Measurements from ENCODE around the gene SLAMF6. TPM values are rescaled to one million over a fixed set of nuclear protein-coding genes. Genes with fewer than 3 reads are reported as not detected.
"Not testable (repeated sequence)": the region's sequence is repeated elsewhere in the genome, so short reads cannot be mapped to it uniquely, and the experiment has no call there.

The SLAMF6 gene
- total and polyA plus RNA-seq, 4 donors: 0.10 to 0.14 (median 0.11) TPM; not detected in 1

GRCh38 chr1:160481979-160482596, 41.0 kb downstream of the SLAMF6 start:
- no peaks in the 10 kb centered on the region for H3K27me3 ChIP-seq (ENCODE audit: control insufficient read depth, insufficient read depth, low read length)

GRCh38 chr1:160480781-160481180, 42.3 kb downstream of the SLAMF6 start:
- not testable (repeated sequence) for DNase-seq (ENCODE audit: low read depth in 4 of 6, low spot score in 6 of 6); H3K9me3 ChIP-seq (ENCODE audit: control insufficient read depth, insufficient read depth, low read length); H3K27ac ChIP-seq (ENCODE audit: low read depth, low read length); H3K4me1 ChIP-seq (ENCODE audit: control insufficient read depth, insufficient read depth, low read length); H3K27me3 ChIP-seq (ENCODE audit: control insufficient read depth, insufficient read depth, low read length); H3K4me3 ChIP-seq (ENCODE audit: low read depth, low read length); H3K36me3 ChIP-seq (ENCODE audit: control insufficient read depth, insufficient read depth, low read length)
- 90% methylated on average over 2 of the region's 7 CpGs for WGBS (ENCODE audit: insufficient coverage)

More at GRCh38 chr1:160481979-160482596, 41.0 kb downstream of the SLAMF6 start:
- Histone ChIP-seq H3K27ac (ENCODE audit: low read depth, low read length) (no peak overlapping the region), H3K4me1 (ENCODE audit: control insufficient read depth, insufficient read depth, low read length) (no peaks in the 10 kb centered on the region), H3K9me3 (ENCODE audit: control insufficient read depth, insufficient read depth, low read length) (no peaks in the 10 kb centered on the region), H3K36me3 (ENCODE audit: control insufficient read depth, insufficient read depth, low read length) (no peaks in the 10 kb centered on the region), H3K4me3 (ENCODE audit: low read depth, low read length) (no peak overlapping the region)
- WGBS (ENCODE audit: insufficient coverage): 80% methylated on average over 1 of the region's 1 CpG
- no peak for DNase-seq (ENCODE audit: low read depth in 4 of 6, low spot score in 6 of 6)

DNA sequence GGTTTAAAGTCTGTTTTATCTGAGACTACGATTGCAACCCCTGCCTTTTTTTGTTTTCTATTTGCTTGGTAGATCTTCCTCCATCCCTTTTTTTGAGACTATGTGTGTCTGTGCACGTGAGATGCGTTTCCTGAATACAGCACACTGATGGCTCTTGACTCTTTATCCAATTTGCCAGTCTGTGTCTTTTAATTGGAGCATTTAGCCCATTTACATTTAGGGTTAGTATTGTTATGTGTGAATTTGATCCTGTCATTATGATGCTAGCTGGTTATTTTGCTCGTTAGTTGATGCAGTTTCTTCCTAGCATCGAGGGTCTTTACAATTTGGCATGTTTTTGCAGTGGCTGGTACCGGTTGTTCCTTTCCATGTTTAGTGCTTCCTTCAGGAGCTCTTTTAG, 44.0 kb downstream of the SLAMF6 start:
- H3K9me3 ChIP-seq (ENCODE audit: control insufficient read depth, insufficient read depth, low read length); H3K4me1 ChIP-seq (ENCODE audit: control insufficient read depth, insufficient read depth, low read length); H3K27me3 ChIP-seq (ENCODE audit: control insufficient read depth, insufficient read depth, low read length); H3K36me3 ChIP-seq (ENCODE audit: control insufficient read depth, insufficient read depth, low read length); H3K4me3 ChIP-seq (ENCODE audit: low read depth, low read length); H3K27ac ChIP-seq (ENCODE audit: low read depth, low read length); DNase-seq (ENCODE audit: low read depth in 4 of 6, low spot score in 6 of 6): not testable (repeated sequence)
- no CpG with 5 or more reads among the region's 6 CpGs for WGBS (ENCODE audit: insufficient coverage)

GRCh38 chr1:160474392-160475242, 48.4 kb downstream of the SLAMF6 start:
- H3K9me3 ChIP-seq (ENCODE audit: control insufficient read depth, insufficient read depth, low read length): no peaks in the 10 kb centered on the region
- H3K4me3 ChIP-seq (ENCODE audit: low read depth, low read length): no peak overlapping the region
- H3K27me3 ChIP-seq (ENCODE audit: control insufficient read depth, insufficient read depth, low read length): no peaks in the 10 kb centered on the region
- no peak overlapping the region for H3K27ac ChIP-seq (ENCODE audit: low read depth, low read length)
- 88% methylated on average over 1 of the region's 1 CpG for WGBS (ENCODE audit: insufficient coverage)
- H3K36me3 ChIP-seq (ENCODE audit: control insufficient read depth, insufficient read depth, low read length): no peaks in the 10 kb centered on the region
- no peaks in the 10 kb centered on the region for H3K4me1 ChIP-seq (ENCODE audit: control insufficient read depth, insufficient read depth, low read length)
- no peak for DNase-seq (ENCODE audit: low read depth in 4 of 6, low spot score in 6 of 6)

DNA sequence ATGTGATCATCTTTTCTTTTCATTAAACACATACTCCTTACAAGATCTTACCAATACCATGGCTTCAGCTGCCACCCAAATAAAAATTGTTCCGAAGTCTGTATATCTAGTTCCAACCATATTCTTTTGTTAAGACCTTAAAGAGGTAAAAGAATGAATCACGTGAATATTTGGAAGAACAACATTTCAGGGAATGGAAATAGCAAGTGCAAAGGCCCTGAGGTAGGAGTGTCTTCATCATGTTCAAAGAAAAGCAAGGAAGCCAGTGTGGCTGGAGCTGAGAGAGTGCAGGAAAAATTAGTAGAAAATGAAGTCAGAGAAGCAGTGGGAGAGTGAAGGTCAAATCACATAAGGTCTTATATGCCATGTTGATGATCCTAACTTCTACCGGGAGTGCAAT, 50.9 kb downstream of the SLAMF6 start:
- no peaks in the 10 kb centered on the region for H3K9me3 ChIP-seq (ENCODE audit: control insufficient read depth, insufficient read depth, low read length)
- no peak for DNase-seq (ENCODE audit: low read depth in 4 of 6, low spot score in 6 of 6)
- no peaks in the 10 kb centered on the region for H3K27me3 ChIP-seq (ENCODE audit: control insufficient read depth, insufficient read depth, low read length)
- H3K36me3 ChIP-seq (ENCODE audit: control insufficient read depth, insufficient read depth, low read length): no peaks in the 10 kb centered on the region
- H3K4me1 ChIP-seq (ENCODE audit: control insufficient read depth, insufficient read depth, low read length): no peaks in the 10 kb centered on the region
- no peak overlapping the region for H3K4me3 ChIP-seq (ENCODE audit: low read depth, low read length)
- WGBS (ENCODE audit: insufficient coverage): 83% methylated on average over 2 of the region's 3 CpGs
- H3K27ac ChIP-seq (ENCODE audit: low read depth, low read length): no peak overlapping the region

DNA sequence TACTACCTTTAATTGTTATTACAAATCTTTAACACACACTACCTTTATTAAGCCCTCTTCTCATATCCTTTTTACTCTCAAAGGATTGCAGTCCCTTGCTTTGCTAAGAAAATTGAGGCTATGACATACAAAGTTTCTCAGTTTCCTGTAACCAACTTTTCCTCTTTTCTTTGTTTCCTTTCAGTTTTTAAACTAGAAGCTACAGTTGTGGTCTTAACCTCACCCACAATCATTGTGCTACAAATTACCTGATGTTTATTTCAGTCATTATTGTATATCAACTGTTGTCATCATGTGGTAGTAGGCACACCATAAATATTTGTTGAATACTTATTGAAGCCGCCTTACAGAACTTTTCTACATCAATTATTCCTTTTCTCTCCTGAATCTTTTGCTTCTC, 51.8 kb downstream of the SLAMF6 start:
- H3K9me3 ChIP-seq (ENCODE audit: control insufficient read depth, insufficient read depth, low read length): no peaks in the 10 kb centered on the region
- H3K36me3 ChIP-seq (ENCODE audit: control insufficient read depth, insufficient read depth, low read length): no peaks in the 10 kb centered on the region
- WGBS (ENCODE audit: insufficient coverage): no CpG with 5 or more reads among the region's 1 CpG
- H3K27ac ChIP-seq (ENCODE audit: low read depth, low read length): no peak overlapping the region
- no peaks in the 10 kb centered on the region for H3K27me3 ChIP-seq (ENCODE audit: control insufficient read depth, insufficient read depth, low read length)
- DNase-seq (ENCODE audit: low read depth in 4 of 6, low spot score in 6 of 6): no peak
- H3K4me1 ChIP-seq (ENCODE audit: control insufficient read depth, insufficient read depth, low read length): no peaks in the 10 kb centered on the region
- no peak overlapping the region for H3K4me3 ChIP-seq (ENCODE audit: low read depth, low read length)

DNA sequence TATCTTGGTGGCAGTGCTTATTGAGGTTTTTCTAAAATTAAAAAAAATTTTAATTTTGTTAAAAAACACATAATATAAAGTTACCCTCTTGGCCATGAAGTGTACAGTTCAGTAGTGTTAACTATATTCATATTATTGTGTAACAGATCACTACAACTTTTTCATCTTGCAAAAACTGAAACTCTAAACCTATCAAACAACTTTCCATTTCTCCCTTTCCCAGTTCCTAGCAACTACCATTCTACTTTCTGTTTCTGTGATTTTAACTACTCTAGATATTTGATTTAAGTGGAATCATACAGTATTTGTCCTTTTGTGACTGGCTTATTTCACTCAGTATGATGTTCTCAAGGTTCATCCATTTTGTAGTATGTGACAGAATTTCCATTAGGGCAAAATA, 55.5 kb downstream of the SLAMF6 start:
- no peak for DNase-seq (ENCODE audit: low read depth in 4 of 6, low spot score in 6 of 6)
- Histone ChIP-seq H3K4me3 (ENCODE audit: low read depth, low read length) (no peak overlapping the region), H3K9me3 (ENCODE audit: control insufficient read depth, insufficient read depth, low read length) (no peaks in the 10 kb centered on the region), H3K27ac (ENCODE audit: low read depth, low read length) (no peak overlapping the region), H3K27me3 (ENCODE audit: control insufficient read depth, insufficient read depth, low read length) (no peaks in the 10 kb centered on the region), H3K4me1 (ENCODE audit: control insufficient read depth, insufficient read depth, low read length) (no peaks in the 10 kb centered on the region), H3K36me3 (ENCODE audit: control insufficient read depth, insufficient read depth, low read length) (no peaks in the 10 kb centered on the region)

- Histone ChIP-seq H3K27ac (ENCODE audit: low read depth, low read length) (no peak overlapping the region), H3K4me3 (ENCODE audit: low read depth, low read length) (no peak overlapping the region), H3K27me3 (ENCODE audit: control insufficient read depth, insufficient read depth, low read length) (no peaks in the 10 kb centered on the region), H3K4me1 (ENCODE audit: control insufficient read depth, insufficient read depth, low read length) (no peaks in the 10 kb centered on the region), H3K36me3 (ENCODE audit: control insufficient read depth, insufficient read depth, low read length) (no peaks in the 10 kb centered on the region), H3K9me3 (ENCODE audit: control insufficient read depth, insufficient read depth, low read length) (no peaks in the 10 kb centered on the region)
- no peak for DNase-seq (ENCODE audit: low read depth in 4 of 6, low spot score in 6 of 6)
- 94% methylated on average over 2 of the region's 2 CpGs for WGBS (ENCODE audit: insufficient coverage)
Measured at GRCh38 chr1:160466961-160467360, 56.1 kb downstream of the SLAMF6 start.

DNA sequence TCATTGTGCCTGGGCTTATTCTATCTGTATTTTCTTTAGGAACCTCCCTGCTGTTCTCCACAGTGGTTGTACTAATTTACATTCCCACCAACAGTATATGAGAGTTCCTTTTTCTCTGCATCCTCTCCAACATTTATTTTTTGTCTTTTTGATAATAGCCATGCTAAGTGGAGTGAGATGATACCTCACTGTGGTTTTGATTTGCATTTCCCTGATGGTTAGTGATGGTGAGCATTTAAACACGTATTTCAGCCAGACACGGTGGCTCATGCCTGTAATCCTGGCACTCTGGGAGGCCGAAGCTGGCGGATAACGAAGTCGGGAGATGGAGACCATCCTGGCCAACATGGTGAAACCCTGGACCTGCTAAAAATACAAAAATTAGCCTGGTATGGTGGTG, 57.9 kb downstream of the SLAMF6 start:
- H3K4me3 ChIP-seq (ENCODE audit: low read depth, low read length): no peak overlapping the region
- 93% methylated on average over 6 of the region's 6 CpGs for WGBS (ENCODE audit: insufficient coverage)
- no peaks in the 10 kb centered on the region for H3K9me3 ChIP-seq (ENCODE audit: control insufficient read depth, insufficient read depth, low read length)
- DNase-seq (ENCODE audit: low read depth in 4 of 6, low spot score in 6 of 6): no peak
- no peaks in the 10 kb centered on the region for H3K36me3 ChIP-seq (ENCODE audit: control insufficient read depth, insufficient read depth, low read length)
- H3K4me1 ChIP-seq (ENCODE audit: control insufficient read depth, insufficient read depth, low read length): no peaks in the 10 kb centered on the region
- H3K27me3 ChIP-seq (ENCODE audit: control insufficient read depth, insufficient read depth, low read length): no peaks in the 10 kb centered on the region
- H3K27ac ChIP-seq (ENCODE audit: low read depth, low read length): no peak overlapping the region

DNA sequence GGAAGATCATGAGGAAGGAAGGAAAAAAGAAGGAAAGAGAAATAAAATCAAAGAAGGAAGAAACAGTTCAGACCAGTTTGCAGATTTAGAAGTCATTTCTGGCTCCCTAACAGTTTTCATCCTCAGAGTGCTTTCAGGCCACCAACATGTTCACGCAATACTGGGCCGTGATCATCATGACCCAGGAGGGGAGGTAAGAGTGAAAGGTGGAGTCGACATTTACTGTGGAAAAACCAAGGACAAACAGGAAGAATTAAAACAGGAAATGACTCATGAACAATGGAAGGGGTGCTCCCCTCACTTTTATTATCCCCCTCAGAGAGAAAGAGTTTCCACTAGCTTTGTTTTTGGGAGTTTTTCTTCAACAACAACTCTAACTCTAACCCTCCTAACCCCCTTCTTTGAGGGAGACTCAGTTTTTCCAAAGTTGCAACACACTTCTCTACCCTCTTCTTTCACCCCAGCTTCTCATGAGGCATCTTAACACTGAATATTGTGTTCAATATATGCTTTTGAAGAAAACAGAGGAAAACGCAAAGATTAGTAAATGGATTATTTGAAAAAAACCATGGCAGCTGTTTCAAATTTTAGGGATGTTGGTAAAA, 62.3 kb downstream of the SLAMF6 start:
- 100% methylated on average over 1 of the region's 4 CpGs for WGBS (ENCODE audit: insufficient coverage)
- Histone ChIP-seq H3K4me1 (ENCODE audit: control insufficient read depth, insufficient read depth, low read length) (no peaks in the 10 kb centered on the region), H3K36me3 (ENCODE audit: control insufficient read depth, insufficient read depth, low read length) (no peaks in the 10 kb centered on the region), H3K9me3 (ENCODE audit: control insufficient read depth, insufficient read depth, low read length) (no peaks in the 10 kb centered on the region), H3K27me3 (ENCODE audit: control insufficient read depth, insufficient read depth, low read length) (no peaks in the 10 kb centered on the region), H3K4me3 (ENCODE audit: low read depth, low read length) (no peak overlapping the region), H3K27ac (ENCODE audit: low read depth, low read length) (no peak overlapping the region)
- no peak for DNase-seq (ENCODE audit: low read depth in 4 of 6, low spot score in 6 of 6)

Measured in spinal cord (tissue), 10 donors.